ENCODE data around the gene ASMT.
"Not testable (repeated sequence)": the region's sequence is repeated elsewhere in the genome, so short reads cannot be mapped to it uniquely, and the experiment has no call there.

- TF ChIP-seq, protein P1, sequence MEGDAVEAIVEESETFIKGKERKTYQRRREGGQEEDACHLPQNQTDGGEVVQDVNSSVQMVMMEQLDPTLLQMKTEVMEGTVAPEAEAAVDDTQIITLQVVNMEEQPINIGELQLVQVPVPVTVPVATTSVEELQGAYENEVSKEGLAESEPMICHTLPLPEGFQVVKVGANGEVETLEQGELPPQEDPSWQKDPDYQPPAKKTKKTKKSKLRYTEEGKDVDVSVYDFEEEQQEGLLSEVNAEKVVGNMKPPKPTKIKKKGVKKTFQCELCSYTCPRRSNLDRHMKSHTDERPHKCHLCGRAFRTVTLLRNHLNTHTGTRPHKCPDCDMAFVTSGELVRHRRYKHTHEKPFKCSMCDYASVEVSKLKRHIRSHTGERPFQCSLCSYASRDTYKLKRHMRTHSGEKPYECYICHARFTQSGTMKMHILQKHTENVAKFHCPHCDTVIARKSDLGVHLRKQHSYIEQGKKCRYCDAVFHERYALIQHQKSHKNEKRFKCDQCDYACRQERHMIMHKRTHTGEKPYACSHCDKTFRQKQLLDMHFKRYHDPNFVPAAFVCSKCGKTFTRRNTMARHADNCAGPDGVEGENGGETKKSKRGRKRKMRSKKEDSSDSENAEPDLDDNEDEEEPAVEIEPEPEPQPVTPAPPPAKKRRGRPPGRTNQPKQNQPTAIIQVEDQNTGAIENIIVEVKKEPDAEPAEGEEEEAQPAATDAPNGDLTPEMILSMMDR (IDR thresholded peaks at IDR 0.05; ENCODE audit: insufficient read depth, low read length), result peak; percentile 25
- TF ChIP-seq GABPA (IDR thresholded peaks at IDR 0.05; ENCODE audit: low read depth); POLR2AphosphoS5 (IDR thresholded peaks at IDR 0.05; ENCODE audit: low read depth); SPI1 (IDR thresholded peaks at IDR 0.05; ENCODE audit: borderline replicate concordance, low read depth): not testable (repeated sequence)
- TF ChIP-seq, protein P2, sequence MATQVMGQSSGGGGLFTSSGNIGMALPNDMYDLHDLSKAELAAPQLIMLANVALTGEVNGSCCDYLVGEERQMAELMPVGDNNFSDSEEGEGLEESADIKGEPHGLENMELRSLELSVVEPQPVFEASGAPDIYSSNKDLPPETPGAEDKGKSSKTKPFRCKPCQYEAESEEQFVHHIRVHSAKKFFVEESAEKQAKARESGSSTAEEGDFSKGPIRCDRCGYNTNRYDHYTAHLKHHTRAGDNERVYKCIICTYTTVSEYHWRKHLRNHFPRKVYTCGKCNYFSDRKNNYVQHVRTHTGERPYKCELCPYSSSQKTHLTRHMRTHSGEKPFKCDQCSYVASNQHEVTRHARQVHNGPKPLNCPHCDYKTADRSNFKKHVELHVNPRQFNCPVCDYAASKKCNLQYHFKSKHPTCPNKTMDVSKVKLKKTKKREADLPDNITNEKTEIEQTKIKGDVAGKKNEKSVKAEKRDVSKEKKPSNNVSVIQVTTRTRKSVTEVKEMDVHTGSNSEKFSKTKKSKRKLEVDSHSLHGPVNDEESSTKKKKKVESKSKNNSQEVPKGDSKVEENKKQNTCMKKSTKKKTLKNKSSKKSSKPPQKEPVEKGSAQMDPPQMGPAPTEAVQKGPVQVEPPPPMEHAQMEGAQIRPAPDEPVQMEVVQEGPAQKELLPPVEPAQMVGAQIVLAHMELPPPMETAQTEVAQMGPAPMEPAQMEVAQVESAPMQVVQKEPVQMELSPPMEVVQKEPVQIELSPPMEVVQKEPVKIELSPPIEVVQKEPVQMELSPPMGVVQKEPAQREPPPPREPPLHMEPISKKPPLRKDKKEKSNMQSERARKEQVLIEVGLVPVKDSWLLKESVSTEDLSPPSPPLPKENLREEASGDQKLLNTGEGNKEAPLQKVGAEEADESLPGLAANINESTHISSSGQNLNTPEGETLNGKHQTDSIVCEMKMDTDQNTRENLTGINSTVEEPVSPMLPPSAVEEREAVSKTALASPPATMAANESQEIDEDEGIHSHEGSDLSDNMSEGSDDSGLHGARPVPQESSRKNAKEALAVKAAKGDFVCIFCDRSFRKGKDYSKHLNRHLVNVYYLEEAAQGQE (IDR thresholded peaks at IDR 0.05; ENCODE audit: insufficient replicate concordance, low read depth), result not testable (repeated sequence)
Observed at GRCh38 chrX:1652011-1652811, 37.4 kb downstream of the ASMT start.

All from HL-60 (cell line).